GM21717 (cell line): ENCODE measurements around the gene RIMS3.

Experiments used
- ATAC-seq: cut with Tn5 transposase; IDR thresholded peaks from one replicate; pipeline ENCODE4 v1.9.1; 2021; ENCODE audit warnings: mild to moderate bottlenecking, moderate library complexity; ENCODE audit not compliant: unreplicated experiment

Gene RIMS3

DNA sequence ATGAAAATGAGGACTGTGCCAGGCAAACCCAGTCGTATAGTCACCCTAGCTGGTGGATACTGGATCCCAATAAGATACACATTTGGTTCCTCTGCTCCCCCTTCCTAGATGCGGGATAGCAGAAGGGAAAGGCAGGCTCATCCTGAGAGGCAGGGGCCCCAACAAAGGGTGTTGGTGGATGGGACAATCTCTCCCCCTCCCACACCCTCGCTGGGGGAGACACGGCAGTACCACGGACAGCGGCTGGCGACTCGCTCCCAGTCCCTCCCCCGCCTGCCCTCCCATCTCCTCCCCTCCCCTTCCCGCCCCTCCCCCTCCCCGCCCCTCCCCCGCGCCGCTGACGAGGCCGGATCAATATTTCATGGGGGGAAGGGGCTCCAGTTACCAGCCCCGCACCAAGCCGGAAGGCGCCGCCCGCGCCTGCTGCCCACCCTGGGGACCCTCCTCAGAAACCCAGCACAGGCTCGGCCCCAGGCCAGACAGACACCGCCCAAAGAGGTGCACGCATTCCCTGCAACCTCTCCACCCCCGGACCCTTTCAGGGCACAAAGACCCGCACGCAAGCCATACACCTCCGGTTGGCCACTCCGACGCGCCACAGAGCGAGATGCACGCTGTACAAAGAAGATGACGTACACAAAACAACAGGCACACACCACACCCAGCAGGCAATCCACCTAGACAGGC lies 11.5 kb downstream of the RIMS3 start:
- no peak for ATAC-seq

DNA sequence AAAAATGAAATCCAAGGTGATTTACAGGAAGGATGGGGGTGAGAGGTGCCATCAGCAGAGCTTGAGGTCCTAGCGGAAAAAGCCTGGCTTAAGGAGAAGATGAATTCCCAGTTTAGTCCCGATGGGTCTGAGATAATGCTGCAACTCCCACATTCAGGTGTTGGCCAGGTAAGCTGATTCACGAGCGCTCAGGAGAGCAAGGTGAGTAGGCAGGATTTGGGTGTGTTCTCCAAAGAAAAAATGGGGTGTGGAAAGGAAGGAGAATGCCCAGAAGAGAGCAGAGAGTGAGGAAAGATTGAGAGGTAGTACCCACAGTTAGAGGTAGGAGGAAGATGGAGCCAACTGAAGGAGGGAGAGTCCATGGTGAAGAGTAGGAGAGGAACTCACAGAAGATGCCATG lies 12.5 kb downstream of the RIMS3 start:
- ATAC-seq: no peak

- ATAC-seq: no peak
Measured at GRCh38 chr1:40652468-40652867, 13.0 kb downstream of the RIMS3 start.

- ATAC-seq: no peak
Measured at GRCh38 chr1:40651138-40651857, 14.2 kb downstream of the RIMS3 start.

GRCh38 chr1:40650075-40650474 lies 15.4 kb downstream of the RIMS3 start:
- no peak for ATAC-seq

GRCh38 chr1:40649592-40649930 lies 15.9 kb downstream of the RIMS3 start:
- no peak for ATAC-seq

DNA sequence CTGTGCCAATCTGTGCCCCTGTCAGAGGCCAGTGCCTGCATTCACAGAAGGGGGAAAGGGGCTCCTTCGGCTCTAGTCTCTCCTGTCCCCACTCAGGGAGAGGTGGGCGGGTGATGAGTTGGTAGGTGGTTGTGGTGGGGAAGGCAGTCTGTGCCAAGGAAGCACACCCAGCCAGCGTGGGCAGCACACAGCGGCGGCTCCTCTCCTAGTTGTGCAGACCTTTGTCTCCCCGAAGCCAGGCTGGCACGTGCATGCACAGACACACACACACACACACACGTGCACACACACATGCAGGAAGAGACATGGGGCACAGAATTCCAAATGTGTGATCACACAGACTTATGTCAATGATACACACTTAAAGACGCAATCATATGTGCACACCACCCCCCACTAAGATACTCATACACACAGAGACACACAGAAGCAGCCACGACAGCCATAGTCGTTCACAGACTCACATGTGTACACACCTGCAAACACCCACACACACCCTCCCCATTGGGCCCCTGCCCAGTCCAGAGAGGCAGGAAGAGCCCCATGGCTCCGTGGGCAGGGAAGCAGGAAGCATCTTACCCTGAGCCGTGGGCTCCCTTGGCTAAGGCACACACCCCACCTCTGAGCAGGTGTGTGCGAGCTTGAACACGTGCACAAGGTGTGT lies 16.4 kb downstream of the RIMS3 start:
- no peak for ATAC-seq

DNA sequence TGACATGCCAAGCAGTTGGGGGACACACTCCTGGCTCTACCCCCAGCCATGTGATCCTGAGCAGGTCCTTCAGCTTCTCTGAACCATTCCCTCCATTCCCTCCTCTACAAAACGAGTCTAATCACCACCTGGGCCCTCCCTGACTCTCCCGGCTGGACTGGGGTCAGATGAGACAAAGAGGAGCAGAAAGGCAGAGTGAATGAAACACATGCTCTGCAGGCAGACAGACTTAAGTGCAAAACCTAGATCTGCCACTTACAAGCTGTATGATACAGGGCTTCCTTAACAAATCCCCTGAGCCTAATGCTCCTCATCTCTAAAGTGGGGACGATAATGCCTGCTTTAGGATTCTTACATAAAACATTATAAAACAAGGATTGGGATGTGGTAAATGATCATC lies 17.3 kb downstream of the RIMS3 start:
- no peak for ATAC-seq

- ATAC-seq: no peak
Measured at GRCh38 chr1:40646315-40646714, 19.2 kb downstream of the RIMS3 start.

DNA sequence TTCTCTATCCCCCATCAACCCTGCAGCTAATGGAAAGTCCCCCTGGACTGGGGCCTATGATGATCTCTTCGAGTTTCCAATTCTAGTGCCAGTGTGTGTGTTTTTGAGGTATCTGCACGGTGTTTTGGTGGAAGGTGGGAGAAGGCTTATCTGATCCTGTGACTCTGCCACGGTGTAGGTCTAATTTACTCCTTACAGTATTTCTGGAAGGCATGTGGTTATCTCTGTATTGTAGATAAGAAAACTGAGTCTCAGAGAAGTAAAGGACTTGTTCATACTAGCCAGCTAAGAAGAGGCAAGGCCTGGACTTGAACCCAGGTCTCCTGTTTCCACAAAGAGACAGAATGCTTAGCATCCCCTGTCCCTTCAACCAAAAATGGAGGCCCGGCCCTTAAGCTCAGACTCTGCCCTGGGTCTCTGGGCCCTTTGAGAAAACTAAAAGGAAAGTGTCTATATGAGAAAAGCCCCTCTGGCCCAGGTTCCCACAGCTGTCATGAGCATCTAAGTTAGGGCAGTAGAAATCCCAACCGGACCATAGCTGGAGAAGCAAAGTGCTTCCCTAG lies 20.3 kb downstream of the RIMS3 start:
- ATAC-seq: no peak

GRCh38 chr1:40641601-40642242 lies 23.8 kb downstream of the RIMS3 start:
- no peak for ATAC-seq

DNA sequence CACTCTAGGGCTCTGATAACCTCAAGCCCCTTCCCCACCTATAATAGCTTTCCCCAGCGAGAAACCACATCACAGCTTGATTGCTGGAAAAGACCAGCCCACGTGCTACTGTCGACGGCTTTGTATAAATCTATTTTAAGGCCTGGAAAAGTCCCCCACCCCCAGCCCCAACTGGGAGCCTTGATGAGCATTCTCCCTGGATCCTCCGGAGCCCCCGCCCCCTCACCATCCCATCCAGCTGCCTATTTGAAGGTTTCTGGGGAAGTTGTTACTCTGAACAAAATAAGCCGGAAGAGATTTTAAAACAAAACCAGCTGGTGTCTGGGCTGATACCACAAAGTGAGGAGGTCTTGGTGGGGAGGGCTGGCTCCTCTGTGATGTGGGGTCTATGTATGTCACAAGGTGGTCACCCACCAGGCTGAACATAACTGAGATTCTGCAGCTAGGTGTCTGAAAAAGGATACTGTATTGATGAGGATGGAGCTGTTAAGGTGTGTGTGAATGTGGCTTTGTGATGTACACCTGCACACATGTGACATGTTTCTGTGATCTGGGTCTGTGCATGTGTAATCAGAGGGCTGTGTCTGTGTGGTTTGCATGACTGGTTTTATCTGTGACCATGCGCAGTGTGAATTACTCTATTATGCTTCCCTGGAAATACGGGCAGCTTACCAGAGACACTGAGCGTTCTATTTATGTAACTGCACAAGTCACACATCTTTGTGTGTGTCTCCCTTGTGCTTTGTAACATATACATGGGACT lies 25.0 kb downstream of the RIMS3 start:
- no peak for ATAC-seq

GRCh38 chr1:40638097-40639036 lies 27.1 kb downstream of the RIMS3 start:
- ATAC-seq: no peak

DNA sequence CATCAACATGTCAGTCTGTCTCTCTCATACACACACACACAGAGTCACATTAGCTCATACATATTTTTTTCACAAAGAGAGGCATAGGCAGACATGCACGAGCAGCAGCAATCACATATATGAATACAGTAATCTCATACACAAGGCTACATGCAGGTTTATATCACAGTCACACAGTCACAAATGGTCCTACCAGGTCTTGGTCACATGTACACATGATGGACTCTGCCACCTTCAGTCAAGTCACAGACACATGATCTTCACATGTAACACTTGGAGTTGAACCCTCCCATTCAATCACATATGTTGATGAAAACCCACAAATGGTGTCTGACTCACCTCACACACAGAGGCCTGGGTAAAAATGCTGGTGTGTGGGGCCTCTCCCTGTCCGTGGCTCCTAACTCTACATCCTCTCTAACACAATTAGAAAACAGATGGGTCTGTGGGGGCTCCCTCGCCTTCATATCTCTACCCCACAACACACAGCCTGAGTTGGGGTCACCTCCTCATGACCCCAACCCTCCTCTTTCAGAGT lies 27.9 kb downstream of the RIMS3 start:
- no peak for ATAC-seq

GRCh38 chr1:40636777-40637176 lies 28.7 kb downstream of the RIMS3 start:
- ATAC-seq: no peak

DNA sequence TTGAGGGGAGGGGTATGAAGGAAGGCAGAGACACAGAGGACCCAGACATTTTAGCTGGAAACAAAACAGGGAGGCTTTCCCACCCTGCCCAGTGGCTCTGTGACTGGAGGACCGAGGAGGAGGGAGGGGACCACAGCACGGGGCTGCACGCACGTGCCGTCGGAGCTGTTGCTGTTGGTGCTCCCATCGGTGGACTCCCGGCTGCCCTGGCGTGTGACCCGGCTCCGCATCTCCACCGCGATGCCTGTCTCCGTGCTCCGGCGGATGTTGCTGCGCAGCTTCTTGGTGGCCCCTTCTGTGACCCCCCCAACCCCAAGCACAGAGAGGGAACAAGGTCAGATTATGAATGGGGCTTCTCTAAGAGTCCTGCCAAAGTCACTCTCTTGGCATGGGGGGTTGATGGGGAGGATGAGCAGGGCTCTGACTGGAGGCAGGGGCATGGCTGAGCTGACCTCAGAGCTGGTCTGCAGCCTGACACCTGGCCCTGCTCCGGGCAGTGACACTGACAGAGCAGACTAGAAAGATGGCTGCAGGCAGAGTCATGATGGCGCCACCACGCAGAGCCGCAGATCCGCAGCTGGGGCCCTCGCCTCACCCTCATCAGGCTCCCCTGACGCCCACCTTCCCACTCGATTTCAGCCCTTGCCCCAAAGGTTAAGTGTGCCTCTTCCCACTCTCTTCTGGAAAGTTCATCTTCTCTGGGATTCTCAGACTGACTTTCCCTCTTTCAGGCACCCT lies 29.6 kb downstream of the RIMS3 start:
- ATAC-seq: no peak

DNA sequence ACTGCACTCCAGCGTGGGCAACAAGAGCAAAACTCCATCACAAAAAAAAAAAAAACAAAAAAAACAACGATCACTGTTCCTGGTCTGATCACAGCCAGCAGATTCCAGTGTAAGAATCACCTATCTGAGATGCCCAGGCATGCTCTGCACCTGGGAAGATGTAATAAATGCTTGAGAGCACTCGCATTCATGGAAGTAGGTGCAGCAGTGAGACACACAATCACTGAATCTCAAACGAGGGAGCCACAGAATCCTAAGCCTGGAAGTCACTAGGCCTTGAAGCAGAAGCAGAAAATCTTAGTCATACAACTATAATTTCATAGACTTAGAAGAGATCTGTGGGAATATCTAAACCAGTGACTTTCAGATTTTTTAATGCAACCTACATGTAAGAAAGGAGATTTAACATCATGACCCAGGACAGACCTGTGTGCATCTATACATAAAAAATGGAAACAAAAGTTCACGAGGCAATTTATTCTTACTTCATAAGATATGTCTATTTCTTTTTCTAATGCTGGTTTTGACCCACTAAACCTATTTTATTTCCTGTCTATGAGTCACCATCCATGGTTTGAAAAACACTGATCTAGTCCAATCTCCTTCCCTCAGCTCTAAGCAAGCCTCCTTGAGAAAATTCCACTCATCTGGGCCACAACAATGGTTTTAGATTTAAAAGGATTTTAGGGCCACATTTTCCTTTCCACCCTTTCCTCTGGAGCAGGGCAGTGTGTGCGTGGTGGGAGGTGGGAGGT lies 30.4 kb downstream of the RIMS3 start:
- ATAC-seq: no peak

GRCh38 chr1:40633931-40634376 lies 31.5 kb downstream of the RIMS3 start:
- ATAC-seq: no peak
